ENCODE results near the gene ABHD3.
A peak's percentile ranks its signal among the peaks of the same experiment; 100 is the strongest.

The ABHD3 gene

GRCh38 chr18:21605213-21605612 is 99.4 kb downstream of the ABHD3 start:
- Mint-ChIP-seq H3K4me1 (ENCODE audit: low read depth in 2 of 2) (peaks cover 8 to 12% of the 10 kb centered on the region in 2 donors), H3K27me3 (no peaks in the 10 kb centered on the region), H3K27ac (peak overlapping the region; percentile 23 to 82), H3K9me3 (no peaks in the 10 kb centered on the region), H3K4me3 (no peak overlapping the region), H3K36me3 (ENCODE audit: insufficient read depth) (peaks cover 20% of the 10 kb centered on the region)
- ATAC-seq (replicated peaks): no peak
- DNase-seq: no peak

GRCh38 chr18:21604671-21605070 is 99.9 kb downstream of the ABHD3 start:
- peak overlapping the region in 1 of 2 donors; percentile 82 for H3K27ac Mint-ChIP-seq
- H3K9me3 Mint-ChIP-seq: no peaks in the 10 kb centered on the region
- DNase-seq: no peak
- peaks cover 10 to 15% of the 10 kb centered on the region in 2 donors for H3K4me1 Mint-ChIP-seq (ENCODE audit: low read depth in 2 of 2)
- H3K27me3 Mint-ChIP-seq: no peaks in the 10 kb centered on the region
- peaks cover 26% of the 10 kb centered on the region for H3K36me3 Mint-ChIP-seq (ENCODE audit: insufficient read depth)
- no peak for ATAC-seq (replicated peaks)
- peak overlapping the region in 1 of 2 donors; percentile 25 for H3K4me3 Mint-ChIP-seq

GRCh38 chr18:21602299-21602587 is 102.3 kb downstream of the ABHD3 start:
- H3K27ac Mint-ChIP-seq: peak overlapping the region; percentile 98 to 99
- no peaks in the 10 kb centered on the region for H3K9me3 Mint-ChIP-seq
- DNase-seq: no peak
- ATAC-seq (replicated peaks): no peak
- H3K36me3 Mint-ChIP-seq (ENCODE audit: insufficient read depth): peaks cover 34% of the 10 kb centered on the region
- H3K27me3 Mint-ChIP-seq: no peaks in the 10 kb centered on the region
- peak overlapping the region in 1 of 2 donors; percentile 90 for H3K4me3 Mint-ChIP-seq
- H3K4me1 Mint-ChIP-seq (ENCODE audit: low read depth in 2 of 2): peaks cover 18 to 30% of the 10 kb centered on the region in 2 donors

All from effector memory CD8-positive, alpha-beta T cell (primary cell).